GM12874 (cell line): ENCODE measurements around the gene SPECC1.

Experiments used
- CTCF ChIP-seq: IDR thresholded peaks from 2 replicates; pipeline ENCODE4 v1.5.1; 2011; ENCODE audit warnings: low read depth, mild to moderate bottlenecking, control low read depth, low read length, moderate library complexity; ENCODE audit not compliant: insufficient read depth

SPECC1 gene

GRCh38 chr17:20241855-20242254 lies 232.7 kb downstream of the SPECC1 start:
- TF ChIP-seq CTCF, result no peak

GRCh38 chr17:20242271-20242670 lies 233.1 kb downstream of the SPECC1 start:
- TF ChIP-seq CTCF, result no peak

- no peak for TF ChIP-seq CTCF
Measured at GRCh38 chr17:20243524-20243923, 234.4 kb downstream of the SPECC1 start.

- TF ChIP-seq CTCF, result no peak
Measured at GRCh38 chr17:20244671-20245070, 235.5 kb downstream of the SPECC1 start.

- no peak for TF ChIP-seq CTCF
Measured at GRCh38 chr17:20246692-20247091, 237.5 kb downstream of the SPECC1 start.

- no peak for TF ChIP-seq CTCF
Measured at GRCh38 chr17:20253323-20253722, 244.2 kb downstream of the SPECC1 start.

GRCh38 chr17:20254541-20254940 lies 245.4 kb downstream of the SPECC1 start:
- TF ChIP-seq CTCF, result no peak

GRCh38 chr17:20256144-20256543 lies 247.0 kb downstream of the SPECC1 start:
- no peak for TF ChIP-seq CTCF
